ENCODE data around the gene CHFR. TPM values are rescaled to one million over a fixed set of nuclear protein-coding genes. Genes with fewer than 3 reads are reported as not detected.

The CHFR gene
- polyA plus RNA-seq, 1 donor from 2014 or later, result 89.3 TPM

GRCh38 chr12:132789099-132789471, 98.3 kb downstream of the CHFR start:
- TF ChIP-seq RAD21 (conservative IDR thresholded peaks at IDR 0.05) (no peak), TAF1 (IDR thresholded peaks at IDR 0.05; ENCODE audit: low read depth) (no peak), POLR2AphosphoS5 (IDR thresholded peaks at IDR 0.05) (no peak), EP300 (conservative IDR thresholded peaks at IDR 0.05; ENCODE audit: poor library complexity, severe bottlenecking) (no peak), MXI1 (conservative IDR thresholded peaks at IDR 0.05; ENCODE audit: poor library complexity, severe bottlenecking) (no peak), SMC3 (conservative IDR thresholded peaks at IDR 0.05; ENCODE audit: poor library complexity) (no peak), REST (IDR thresholded peaks at IDR 0.05; ENCODE audit: borderline replicate concordance) (no peak)
- Histone ChIP-seq H3K4me2 (ENCODE audit: low read length) (no peak overlapping the region), H3F3A (ENCODE audit: insufficient read depth, low read length, poor library complexity, severe bottlenecking) (no peaks in the 10 kb centered on the region), H3K27me3 (ENCODE audit: insufficient read depth, low read depth, low read length) (no peaks in the 10 kb centered on the region), H3K27ac (ENCODE audit: low read length) (no peak overlapping the region), H3K4me3 (ENCODE audit: low read length) (no peak overlapping the region), H4K20me1 (ENCODE audit: insufficient read depth) (no peaks in the 10 kb centered on the region), H3K36me3 (ENCODE audit: insufficient read depth, low read length) (no peaks in the 10 kb centered on the region), H3K79me2 (replicated peaks; ENCODE audit: insufficient read depth, low read length) (no peaks in the 10 kb centered on the region), H3K9me3 (ENCODE audit: low read length) (no peaks in the 10 kb centered on the region), H3K9ac (ENCODE audit: low read length) (no peak overlapping the region), H3K9me2 (ENCODE audit: insufficient read depth, low read length) (no peaks in the 10 kb centered on the region), H2AFZ (ENCODE audit: low read depth, low read length) (no peak overlapping the region)

GRCh38 chr12:132788375-132789098, 98.9 kb downstream of the CHFR start:
- H3K27ac ChIP-seq (ENCODE audit: low read length), result no peak overlapping the region
- H3K9ac ChIP-seq (ENCODE audit: low read length), result no peak overlapping the region
- no peaks in the 10 kb centered on the region for H3K79me2 ChIP-seq (replicated peaks; ENCODE audit: insufficient read depth, low read length)
- H3F3A ChIP-seq (ENCODE audit: insufficient read depth, low read length, poor library complexity, severe bottlenecking), result no peaks in the 10 kb centered on the region
- H3K27me3 ChIP-seq (ENCODE audit: insufficient read depth, low read depth, low read length), result no peaks in the 10 kb centered on the region
- H3K36me3 ChIP-seq (ENCODE audit: insufficient read depth, low read length), result no peaks in the 10 kb centered on the region
- no peaks in the 10 kb centered on the region for H4K20me1 ChIP-seq (ENCODE audit: insufficient read depth)
- H2AFZ ChIP-seq (ENCODE audit: low read depth, low read length), result no peak overlapping the region
- no peak overlapping the region for H3K4me2 ChIP-seq (ENCODE audit: low read length)
- H3K9me3 ChIP-seq (ENCODE audit: low read length), result no peaks in the 10 kb centered on the region
- H3K4me3 ChIP-seq (ENCODE audit: low read length), result no peak overlapping the region
- TF ChIP-seq MXI1 (conservative IDR thresholded peaks at IDR 0.05; ENCODE audit: poor library complexity, severe bottlenecking) (no peak), RAD21 (conservative IDR thresholded peaks at IDR 0.05) (no peak), CTCF (IDR thresholded peaks at IDR 0.05; ENCODE audit: poor library complexity, severe bottlenecking) (no peak), SMC3 (conservative IDR thresholded peaks at IDR 0.05; ENCODE audit: poor library complexity) (no peak), TAF1 (IDR thresholded peaks at IDR 0.05; ENCODE audit: low read depth) (no peak), REST (IDR thresholded peaks at IDR 0.05; ENCODE audit: borderline replicate concordance) (no peak), EP300 (conservative IDR thresholded peaks at IDR 0.05; ENCODE audit: poor library complexity, severe bottlenecking) (no peak), EZH2 (IDR thresholded peaks at IDR 0.05; ENCODE audit: borderline replicate concordance, insufficient read depth, low read length, poor library complexity, severe bottlenecking) (no peak), POLR2AphosphoS5 (IDR thresholded peaks at IDR 0.05) (no peak)
- no peaks in the 10 kb centered on the region for H3K9me2 ChIP-seq (ENCODE audit: insufficient read depth, low read length)

All from neural cell (in vitro differentiated cells).